Stimulated activated CD4-positive, alpha-beta T cell treated with anti-CD3 and anti-CD28 coated beads, TNF-alpha, amount 100 ng/mL, for 1 hour (primary cell): ENCODE data around the gene GRIN1.
"Not testable (repeated sequence)": the region's sequence is repeated elsewhere in the genome, so short reads cannot be mapped to it uniquely, and the experiment has no call there.

Source experiments
- DNase-seq, 3 donors: peaks; one replicate each; pipeline ENCODE4 v3.0.0-alpha.2; 2020; ENCODE audit warnings: low read depth in 3 of 3, low spot score in 1 of 3

GRIN1 gene

GRCh38 chr9:137110911-137111787 is 27.8 kb upstream of the GRIN1 start:
- DNase-seq, result no peak

GRCh38 chr9:137111788-137112563 is 27.0 kb upstream of the GRIN1 start:
- DNase-seq, result no peak

GRCh38 chr9:137112564-137113384 is 26.2 kb upstream of the GRIN1 start:
- DNase-seq, result no peak

DNA sequence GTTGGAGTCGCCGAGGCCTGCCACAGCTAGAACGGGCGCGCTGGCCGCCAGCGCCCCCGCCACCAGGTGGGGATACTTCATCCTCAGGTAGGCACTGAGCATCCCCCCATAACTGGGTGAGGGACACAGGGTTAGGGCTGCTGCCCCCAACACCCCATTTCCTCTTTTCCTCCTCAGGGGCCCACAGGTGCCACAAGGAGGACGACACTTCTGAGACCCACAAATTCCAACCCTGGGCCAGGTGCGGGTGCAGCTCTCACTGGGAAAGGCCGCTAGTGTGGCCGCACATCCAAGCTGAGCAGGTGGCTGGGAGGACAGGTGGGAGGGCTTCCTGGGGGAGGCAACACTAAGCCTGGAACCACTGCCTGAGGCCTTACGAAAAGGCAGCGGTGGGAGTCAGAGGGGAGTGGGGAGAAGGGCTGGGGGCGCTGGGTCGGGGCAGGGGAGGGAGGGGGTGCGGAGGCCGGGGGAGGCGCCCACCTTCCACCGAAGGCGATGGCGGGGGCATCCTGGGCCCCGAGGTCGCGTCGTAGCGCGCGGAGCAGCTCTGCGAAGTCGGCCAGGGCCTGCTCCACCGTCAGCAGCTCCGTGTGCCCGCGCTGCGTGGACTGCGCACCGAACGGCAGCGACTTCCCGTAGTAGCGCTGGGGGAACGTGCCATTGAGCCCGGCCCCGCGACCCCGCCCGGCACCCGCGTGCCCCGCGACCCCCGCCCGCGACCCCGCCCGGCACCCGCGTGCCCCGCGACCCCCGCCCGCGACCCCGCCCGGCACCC is 25.4 kb upstream of the GRIN1 start:
- DNase-seq, result no peak

DNA sequence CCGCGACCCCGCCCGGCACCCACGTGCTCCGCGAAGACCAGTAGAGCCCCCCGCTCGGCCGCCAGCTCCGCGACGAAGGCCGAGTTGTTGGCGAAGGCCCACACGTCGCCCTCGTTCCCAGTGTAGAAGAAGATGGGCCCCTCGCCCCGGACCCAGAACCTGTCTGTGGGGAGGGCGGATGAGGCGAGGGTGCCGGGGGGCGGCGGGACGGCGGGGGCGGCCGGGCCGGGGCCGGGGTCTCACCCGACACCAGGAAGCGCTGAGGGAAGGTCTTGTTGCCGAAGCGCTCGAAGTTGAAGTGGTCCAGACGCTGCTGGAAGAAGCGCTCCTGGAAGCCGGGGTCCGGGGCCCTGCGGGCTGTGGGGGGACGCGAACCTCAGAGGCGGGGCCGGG is 24.7 kb upstream of the GRIN1 start:
- DNase-seq, result no peak

GRCh38 chr9:137114613-137115393 is 24.2 kb upstream of the GRIN1 start, which contains the start of gene DPP7:
DPP7 (minus strand) TSS chr9:137114733; CDS start chr9:137114713, 20 bp downstream.
- peak; percentile 37 to 71 (median 56) for DNase-seq

GRCh38 chr9:137115394-137116026 is 23.4 kb upstream of the GRIN1 start:
- DNase-seq, result no peak

GRCh38 chr9:137116027-137116507 is 22.9 kb upstream of the GRIN1 start:
- DNase-seq, result no peak

DNA sequence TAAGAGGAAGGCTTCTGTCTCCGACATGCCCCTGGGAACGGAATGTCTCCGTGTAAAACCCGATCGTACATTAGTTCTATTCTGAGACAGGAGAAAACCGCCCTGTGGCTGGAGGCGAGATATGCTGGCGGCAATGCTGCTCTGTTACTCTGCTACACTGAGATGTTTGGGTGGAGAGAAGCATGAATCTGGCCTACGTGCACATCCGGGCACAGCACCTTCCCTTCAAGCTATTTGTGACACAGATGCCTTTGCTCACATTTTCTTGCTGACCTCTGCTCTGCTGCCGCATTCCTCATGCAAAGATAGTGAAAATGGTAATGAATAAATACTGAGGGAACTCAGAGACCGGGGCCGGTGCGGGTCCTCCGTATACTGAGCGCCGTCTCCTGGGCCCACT is 22.2 kb upstream of the GRIN1 start:
- no peak for DNase-seq

DNA sequence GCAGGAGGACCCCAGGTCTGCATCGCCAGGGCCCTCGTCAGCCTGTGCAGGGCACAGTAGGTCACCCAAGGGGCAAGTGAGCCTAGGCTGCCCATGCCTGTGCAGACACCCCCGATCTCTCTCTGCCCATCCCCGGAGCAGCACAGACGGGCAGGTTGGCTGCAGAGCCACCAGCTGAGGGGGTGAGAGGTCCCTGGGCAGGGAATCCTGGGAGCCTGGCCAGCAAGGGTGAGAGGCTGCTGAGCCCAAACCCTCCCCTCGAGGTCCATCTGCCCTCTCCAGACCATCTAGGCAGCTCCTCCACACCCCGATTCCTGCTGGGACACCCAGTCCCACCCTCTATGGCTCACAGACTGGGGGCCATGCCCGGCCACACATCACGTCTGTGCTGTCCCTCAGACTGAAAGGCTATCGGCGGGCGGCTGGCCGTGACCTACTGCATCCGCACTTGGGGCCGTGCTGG is 21.7 kb upstream of the GRIN1 start:
- no peak for DNase-seq

DNA sequence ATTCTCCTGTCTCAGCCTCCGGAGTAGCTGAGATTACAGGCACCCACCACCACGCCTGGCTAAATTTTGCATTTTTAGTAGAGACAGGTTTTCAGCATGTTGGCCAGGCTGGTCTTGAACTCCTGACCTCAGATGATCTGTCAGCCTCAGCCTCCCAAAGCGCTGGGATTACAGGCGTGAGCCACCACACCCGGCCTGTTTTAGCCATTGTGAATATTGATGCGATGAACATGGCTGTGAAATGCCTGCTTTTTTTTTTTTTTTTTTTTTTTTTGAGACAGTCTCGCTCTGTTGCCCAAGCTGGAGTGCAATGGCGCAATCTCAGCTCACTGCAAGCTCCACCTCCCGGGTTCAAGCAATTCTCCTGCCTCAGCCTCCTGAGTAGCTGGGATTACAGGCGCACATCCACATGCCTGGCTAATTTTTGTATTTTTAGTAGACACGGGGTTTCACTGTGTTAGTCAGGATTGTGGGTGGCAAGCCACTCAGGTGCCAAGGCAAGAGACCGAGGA is 20.8 kb upstream of the GRIN1 start:
- not testable (repeated sequence) for DNase-seq

DNA sequence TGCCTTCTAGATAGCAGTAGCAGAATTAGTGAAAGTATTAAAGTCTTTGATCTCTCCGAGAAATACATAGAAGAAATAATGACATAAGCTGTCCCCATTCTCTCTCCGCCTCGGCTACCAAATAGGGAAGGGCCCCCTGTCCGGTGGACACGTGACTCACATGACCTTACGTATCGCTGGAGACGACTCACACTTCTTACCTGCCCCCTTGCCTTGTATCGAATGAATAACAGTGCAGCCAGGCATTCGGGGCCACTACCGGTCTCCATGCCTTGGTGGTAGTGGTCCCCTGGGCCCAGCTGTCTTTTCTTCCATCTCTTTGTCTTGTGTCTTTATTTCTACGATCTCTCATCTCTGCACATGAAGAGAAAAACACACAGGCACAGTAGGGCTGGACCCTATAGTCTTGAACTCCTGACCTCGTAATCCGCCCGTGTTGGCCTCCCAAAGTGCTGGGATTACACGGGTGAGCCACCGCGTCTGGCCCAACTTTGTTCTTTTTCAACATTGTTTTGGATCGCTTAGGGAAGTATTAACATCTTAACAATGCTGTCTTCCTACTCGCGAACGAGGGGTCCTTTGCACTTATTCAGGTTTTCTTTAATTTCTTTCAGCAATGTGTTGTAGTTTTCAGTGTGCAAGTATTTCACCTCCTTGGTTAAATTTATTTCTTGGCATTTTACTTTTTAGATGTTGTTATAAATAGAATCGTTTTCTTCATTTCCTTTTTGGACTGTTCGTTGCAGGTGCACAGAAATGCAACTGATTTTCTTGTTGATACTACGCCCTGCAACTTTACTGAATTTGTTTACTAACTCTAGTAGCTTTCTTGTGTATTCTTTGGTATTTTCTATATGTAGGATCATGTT is 16.8 kb upstream of the GRIN1 start:
- DNase-seq, result not testable (repeated sequence)

DNA sequence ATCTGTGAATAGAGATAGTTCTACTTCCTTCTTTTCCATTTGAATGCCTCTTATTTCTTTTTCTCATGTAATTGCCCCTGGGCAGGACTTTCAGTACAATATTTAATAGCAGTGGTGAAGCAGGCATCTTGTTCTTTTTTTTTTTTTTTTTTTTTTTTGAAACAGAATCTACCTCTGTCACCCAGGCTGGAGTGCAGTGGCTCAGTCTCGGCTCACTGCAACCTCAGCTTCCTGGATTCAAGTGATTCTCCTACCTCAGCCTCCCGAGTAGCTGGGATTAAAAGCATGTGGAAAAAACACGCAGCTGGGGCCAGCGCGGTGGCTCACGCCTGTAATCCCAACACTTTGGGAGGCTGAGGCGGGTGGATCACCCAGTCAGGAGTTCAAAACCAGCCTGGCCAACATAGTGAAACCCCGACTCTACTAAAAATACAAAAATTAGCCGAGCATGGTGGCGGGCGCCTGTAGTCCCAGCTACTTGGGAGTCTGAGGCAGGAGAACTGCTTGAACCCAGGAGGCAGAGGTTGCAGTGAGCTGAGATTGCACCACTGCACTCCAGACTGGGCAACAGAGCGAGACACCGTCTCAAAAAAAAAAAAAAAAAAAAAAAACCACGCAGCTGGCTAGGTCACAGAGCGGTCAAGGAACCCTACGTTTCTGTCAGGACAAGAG is 16.0 kb upstream of the GRIN1 start:
- DNase-seq, result not testable (repeated sequence)

GRCh38 chr9:137123468-137123837 is 15.5 kb upstream of the GRIN1 start:
- no peak for DNase-seq

- DNase-seq, result not testable (repeated sequence)
These were observed 14.9 kb upstream of the GRIN1 start for GRCh38 chr9:137123952-137124462.

DNA sequence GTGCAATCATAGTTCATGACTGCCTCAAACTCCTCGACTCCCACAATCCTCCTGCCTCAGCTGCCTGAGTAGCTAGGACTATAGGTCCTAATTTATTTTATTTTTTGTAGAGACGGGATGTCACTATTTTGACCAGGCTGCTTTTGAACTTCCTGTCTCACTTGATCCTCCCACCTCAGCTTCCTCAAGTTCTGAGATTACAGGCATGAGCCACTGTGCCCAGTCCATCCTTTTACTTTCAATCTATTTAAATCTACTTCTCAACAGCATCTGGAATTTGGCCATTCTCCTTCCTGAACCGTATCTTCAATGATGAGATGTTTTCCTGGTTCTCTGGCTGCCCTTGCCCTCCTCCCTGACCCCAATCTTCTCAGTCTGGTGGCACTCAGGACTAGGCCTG is 12.2 kb upstream of the GRIN1 start:
- no peak for DNase-seq
